ENCODE data around the gene TCP1. TPM values are rescaled to one million over a fixed set of nuclear protein-coding genes. Genes with fewer than 3 reads are reported as not detected.

Gene TCP1
- total and polyA plus RNA-seq, 9 of the 15 experiments (the other 6 are each of a cell fraction or from before 2014, with no cell fraction given), result 331 to 801 (median 645) TPM

DNA sequence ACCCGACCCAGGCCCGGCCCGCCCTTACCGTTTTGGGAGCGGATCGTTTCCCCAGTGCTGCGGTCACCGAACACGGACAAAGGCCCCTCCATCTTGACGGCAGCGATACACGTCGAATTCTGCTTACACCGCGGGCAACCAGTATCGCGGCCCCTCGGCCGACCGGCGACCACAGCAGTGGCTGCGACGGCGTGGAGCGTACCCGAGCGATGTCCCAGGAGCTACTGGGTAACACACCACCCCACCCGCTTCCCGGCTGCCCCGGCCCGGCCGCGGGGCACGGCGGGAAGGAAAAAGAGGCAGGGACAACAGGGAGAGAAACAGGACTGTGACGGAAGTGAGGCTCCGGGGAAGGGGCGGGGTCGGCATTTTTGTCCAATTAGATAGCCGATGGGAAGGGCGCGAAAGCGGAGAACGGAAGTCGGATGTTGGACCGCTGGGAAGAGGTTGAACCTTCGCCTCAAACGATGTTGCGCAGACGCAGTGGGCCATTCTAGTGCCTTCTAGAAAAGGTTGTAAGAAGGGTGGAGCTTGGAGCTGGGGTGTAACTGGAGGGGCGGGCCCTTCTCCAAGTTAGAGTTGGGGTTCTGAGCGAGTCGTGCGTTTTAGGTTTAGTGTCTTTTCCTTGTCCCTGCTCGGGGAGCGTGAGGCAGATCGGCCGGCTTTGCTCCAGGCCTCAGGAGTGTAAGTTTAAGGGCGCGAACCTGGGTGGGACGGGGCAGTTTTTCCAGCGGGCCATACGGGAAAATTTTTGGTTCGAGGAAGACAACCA lies at the start of gene TCP1 (continued):
- TF ChIP-seq ZNF57 (CRISPR knock-in tag; IDR thresholded peaks at IDR 0.05), result no peak
- TF ChIP-seq FOXK2 (conservative IDR thresholded peaks at IDR 0.05 in 1 of 2, IDR thresholded peaks at IDR 0.05 in 1 of 2; ENCODE audit: low read depth in 2 of 2), result peak; percentile 98 to 99
- no peak for TF ChIP-seq ARID2 (IDR thresholded peaks at IDR 0.05)
- no peak for TF ChIP-seq KDM2B (CRISPR knock-in tag; IDR thresholded peaks at IDR 0.05)
- TF ChIP-seq, protein P1, sequence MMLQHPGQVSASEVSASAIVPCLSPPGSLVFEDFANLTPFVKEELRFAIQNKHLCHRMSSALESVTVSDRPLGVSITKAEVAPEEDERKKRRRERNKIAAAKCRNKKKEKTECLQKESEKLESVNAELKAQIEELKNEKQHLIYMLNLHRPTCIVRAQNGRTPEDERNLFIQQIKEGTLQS (IDR thresholded peaks at IDR 0.05), result no peak
- TF ChIP-seq, protein P1 (CRISPR knock-in tag; conservative IDR thresholded peaks at IDR 0.05), result peak; percentile 92
- TF ChIP-seq ZNF644 (tag; IDR thresholded peaks at IDR 0.05; ENCODE audit: low read depth), result peak; percentile 65; the same call in 1 of the 2 replicates
- no peak for TF ChIP-seq BRD9 (IDR thresholded peaks at IDR 0.05; ENCODE audit: low read depth, partially characterized antibody)
- TF ChIP-seq ZNF324 (CRISPR knock-in tag; IDR thresholded peaks at IDR 0.05), result 0 out of 2 replicates have a peak, but pooled peaks have one; percentile 58
- TF ChIP-seq, protein P2, sequence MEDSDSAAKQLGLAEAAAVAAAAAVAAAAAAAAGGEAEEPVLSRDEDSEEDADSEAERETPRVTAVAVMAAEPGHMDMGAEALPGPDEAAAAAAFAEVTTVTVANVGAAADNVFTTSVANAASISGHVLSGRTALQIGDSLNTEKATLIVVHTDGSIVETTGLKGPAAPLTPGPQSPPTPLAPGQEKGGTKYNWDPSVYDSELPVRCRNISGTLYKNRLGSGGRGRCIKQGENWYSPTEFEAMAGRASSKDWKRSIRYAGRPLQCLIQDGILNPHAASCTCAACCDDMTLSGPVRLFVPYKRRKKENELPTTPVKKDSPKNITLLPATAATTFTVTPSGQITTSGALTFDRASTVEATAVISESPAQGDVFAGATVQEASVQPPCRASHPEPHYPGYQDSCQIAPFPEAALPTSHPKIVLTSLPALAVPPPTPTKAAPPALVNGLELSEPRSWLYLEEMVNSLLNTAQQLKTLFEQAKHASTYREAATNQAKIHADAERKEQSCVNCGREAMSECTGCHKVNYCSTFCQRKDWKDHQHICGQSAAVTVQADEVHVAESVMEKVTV (CRISPR knock-in tag; IDR thresholded peaks at IDR 0.05), result peak; percentile 53; the same call in 1 of the 2 replicates
- TF ChIP-seq CEBPG (CRISPR knock-in tag; IDR thresholded peaks at IDR 0.05), result no peak; the same call in 1 of the 2 replicates
- TF ChIP-seq CEBPG (tag; conservative IDR thresholded peaks at IDR 0.05 in 1 of 2, IDR thresholded peaks at IDR 0.05 in 1 of 2), result no peak
- TF ChIP-seq, protein P3, sequence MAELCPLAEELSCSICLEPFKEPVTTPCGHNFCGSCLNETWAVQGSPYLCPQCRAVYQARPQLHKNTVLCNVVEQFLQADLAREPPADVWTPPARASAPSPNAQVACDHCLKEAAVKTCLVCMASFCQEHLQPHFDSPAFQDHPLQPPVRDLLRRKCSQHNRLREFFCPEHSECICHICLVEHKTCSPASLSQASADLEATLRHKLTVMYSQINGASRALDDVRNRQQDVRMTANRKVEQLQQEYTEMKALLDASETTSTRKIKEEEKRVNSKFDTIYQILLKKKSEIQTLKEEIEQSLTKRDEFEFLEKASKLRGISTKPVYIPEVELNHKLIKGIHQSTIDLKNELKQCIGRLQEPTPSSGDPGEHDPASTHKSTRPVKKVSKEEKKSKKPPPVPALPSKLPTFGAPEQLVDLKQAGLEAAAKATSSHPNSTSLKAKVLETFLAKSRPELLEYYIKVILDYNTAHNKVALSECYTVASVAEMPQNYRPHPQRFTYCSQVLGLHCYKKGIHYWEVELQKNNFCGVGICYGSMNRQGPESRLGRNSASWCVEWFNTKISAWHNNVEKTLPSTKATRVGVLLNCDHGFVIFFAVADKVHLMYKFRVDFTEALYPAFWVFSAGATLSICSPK (IDR thresholded peaks at IDR 0.05; ENCODE audit: borderline replicate concordance), result no peak
- peak; percentile 49; the same call in 1 of the 2 replicates for TF ChIP-seq MTF1 (CRISPR knock-in tag; IDR thresholded peaks at IDR 0.05; ENCODE audit: borderline replicate concordance)
- TF ChIP-seq XRCC3 (IDR thresholded peaks at IDR 0.05), result no peak
- peak; percentile 89; the same call in 1 of the 2 replicates for TF ChIP-seq EP400 (IDR thresholded peaks at IDR 0.05)
- no peak for TF ChIP-seq HEY1 (CRISPR knock-in tag; IDR thresholded peaks at IDR 0.05; ENCODE audit: borderline replicate concordance)
- TF ChIP-seq ZNF274 (IDR thresholded peaks at IDR 0.05; ENCODE audit: borderline replicate concordance, low read depth, low read length), result no peak
- TF ChIP-seq SRSF3 (IDR thresholded peaks at IDR 0.05; ENCODE audit: insufficient read depth, low read length), result no peak
- no peak; the same call in 1 of the 2 replicates for TF ChIP-seq ILF3 (IDR thresholded peaks at IDR 0.05; ENCODE audit: borderline replicate concordance)
- TF ChIP-seq SRF (CRISPR knock-in tag; IDR thresholded peaks at IDR 0.05), result 0 out of 4 replicates have a peak, but pooled peaks of 1 of the 2 experiments have one; percentile 78

All from K562 (cell line).